Liver (tissue), 9 donors: Measurements from ENCODE around the gene RNF19B. TPM values are rescaled to one million over a fixed set of nuclear protein-coding genes. Genes with fewer than 3 reads are reported as not detected.
"Not testable (repeated sequence)": the region's sequence is repeated elsewhere in the genome, so short reads cannot be mapped to it uniquely, and the experiment has no call there.

Experiments used
- DNase-seq: peaks from one replicate; pipeline ENCODE4 v3.0.0-alpha.2; 2017; ENCODE audit warnings: low spot score
- H3K27ac ChIP-seq, 2 donors: one replicate each; pipeline ENCODE4 v1.7.0; 2013; ENCODE audit warnings: inconsistent platforms in 2 of 2, low read length in 2 of 2, control low read depth in 1 of 2, low read depth in 1 of 2, mild to moderate bottlenecking in 1 of 2
- H3K27me3 ChIP-seq, 4 donors: one replicate each; pipeline versions ENCODE4 v1.6.1 to v1.7.0; 2013; ENCODE audit warnings: low read length in 3 of 4, inconsistent platforms in 1 of 4, mild to moderate bottlenecking in 1 of 4, moderate library complexity in 1 of 4; ENCODE audit not compliant: control insufficient read depth in 4 of 4, insufficient read depth in 4 of 4
- H3K36me3 ChIP-seq, 4 donors: one replicate each; pipeline versions ENCODE4 v1.6.1 to v1.7.0; 2013; ENCODE audit warnings: low read length in 3 of 4, mild to moderate bottlenecking in 3 of 4, low read depth in 1 of 4, moderate library complexity in 1 of 4; ENCODE audit not compliant: control insufficient read depth in 4 of 4, insufficient read depth in 3 of 4
- H3K4me1 ChIP-seq, 4 donors: one replicate each; pipeline versions ENCODE4 v1.6.1 to v1.7.0; 2013; ENCODE audit warnings: low read length in 3 of 4, mild to moderate bottlenecking in 3 of 4, moderate library complexity in 1 of 4; ENCODE audit not compliant: control insufficient read depth in 4 of 4, insufficient read depth in 4 of 4
- H3K4me3 ChIP-seq, 3 donors: one replicate each; pipeline versions ENCODE4 v1.6.1 to v1.7.0; 2013; ENCODE audit warnings: low read length in 3 of 3, control low read depth in 1 of 3, low read depth in 1 of 3, mild to moderate bottlenecking in 1 of 3
- H3K9ac ChIP-seq, 2 donors: one replicate each; pipeline ENCODE4 v1.7.0; 2013; ENCODE audit warnings: low read length in 2 of 2, mild to moderate bottlenecking in 2 of 2, moderate library complexity in 2 of 2, control low read depth in 1 of 2, low read depth in 1 of 2
- H3K9me3 ChIP-seq, 4 donors: one replicate each; pipeline versions ENCODE4 v1.6.1 to v1.7.0; 2013; ENCODE audit warnings: low read length in 3 of 4; ENCODE audit not compliant: control insufficient read depth in 4 of 4
- EGR1 ChIP-seq, 2 donors: IDR thresholded peaks; 2 replicates each; pipeline ENCODE4 v1.6.1; 2016 to 2018; ENCODE audit warnings: antibody characterized with exemption in 2 of 2, low read depth in 2 of 2
- FOXA1 ChIP-seq: IDR thresholded peaks from 2 replicates; pipeline ENCODE4 v1.6.1; 2016; ENCODE audit warnings: antibody characterized with exemption
- FOXA2 ChIP-seq: IDR thresholded peaks from 2 replicates; pipeline ENCODE4 v1.6.1; 2016; ENCODE audit warnings: antibody characterized with exemption
- HNF4A ChIP-seq, 2 donors: conservative IDR thresholded peaks; 2 replicates each; pipeline ENCODE4 v1.6.1; 2016; ENCODE audit warnings: antibody characterized with exemption in 2 of 2, mild to moderate bottlenecking in 2 of 2
- JUND ChIP-seq, 2 donors: IDR thresholded peaks; 2 replicates each; pipeline ENCODE4 v1.6.1; 2016; ENCODE audit warnings: antibody characterized with exemption in 2 of 2
- NR2F2 ChIP-seq: IDR thresholded peaks from 2 replicates; pipeline ENCODE4 v1.6.1; 2016; ENCODE audit warnings: antibody characterized with exemption
- RAD21 ChIP-seq, 2 donors: IDR thresholded peaks; 2 replicates each; pipeline ENCODE4 v1.6.1; 2016; ENCODE audit warnings: antibody characterized with exemption in 2 of 2, mild to moderate bottlenecking in 2 of 2
- RXRA ChIP-seq, 2 donors: IDR thresholded peaks; 2 replicates each; pipeline ENCODE4 v1.6.1; 2017 to 2018; ENCODE audit warnings: antibody characterized with exemption in 2 of 2, mild to moderate bottlenecking in 1 of 2
- SP1 ChIP-seq: IDR thresholded peaks from 2 replicates; pipeline ENCODE4 v1.6.1; 2018; ENCODE audit warnings: antibody characterized with exemption, mild to moderate bottlenecking
- TAF1 ChIP-seq: conservative IDR thresholded peaks from 2 replicates; pipeline ENCODE4 v1.6.1; 2016; ENCODE audit warnings: antibody characterized with exemption, mild to moderate bottlenecking
- WGBS: extraction: QIAGEN DNeasy Blood & Tissue Kit; methylation state at CpG from one replicate; pipeline ENCODE4 v1.1.7; 2013; 5-methylcytosine and 5-hydroxymethylcytosine counted together
- polyA plus RNA-seq, 2 donors: library from polyadenylated mRNA; stranded (reverse) in 1 of 2; unstranded in 1 of 2; fragments of 200-250 nt in 1 of 2; fragments of >200 nt in 1 of 2; fragmentation: Nextera tagmentation in 1 of 2; extraction: Ambion mirVana in 1 of 2; gene quantifications; one replicate each; pipeline versions ENCODE4 v1.2.1 to v1.2.3, GENCODE V29; 2013 to 2015
- total RNA-seq, 2 donors: library from RNA; depleted of rRNA; stranded (reverse); fragments of >200 nt; gene quantifications; one replicate each; pipeline ENCODE4 v1.2.3, GENCODE V29; 2014
- TF ChIP-seq, protein P1 (sequence below): IDR thresholded peaks from 2 replicates; pipeline ENCODE4 v1.6.1; 2016; ENCODE audit warnings: antibody characterized with exemption
- TF ChIP-seq, protein P2 (sequence below): fragments of 150-350 bp; IDR thresholded peaks from 2 replicates; pipeline ENCODE4 v1.5.1; 2017; ENCODE audit warnings: improper control_type of control experiment, low read depth, low read length; ENCODE audit not compliant: missing input control
- TF ChIP-seq, protein P3 (sequence below): IDR thresholded peaks from 2 replicates; pipeline ENCODE4 v1.6.1; 2016; ENCODE audit warnings: antibody characterized with exemption
- TF ChIP-seq, protein P4 (sequence below): IDR thresholded peaks from 2 replicates; pipeline ENCODE4 v1.6.1; 2016; ENCODE audit warnings: antibody characterized with exemption
- donor health status: healthy.
- donor health status: healthy.
- donor health status: healthy.
- donor health status: healthy.
- donor health status: healthy.

The RNF19B gene
- total and polyA plus RNA-seq, 4 donors, result 2.2 to 8.3 (median 5.0) TPM

DNA sequence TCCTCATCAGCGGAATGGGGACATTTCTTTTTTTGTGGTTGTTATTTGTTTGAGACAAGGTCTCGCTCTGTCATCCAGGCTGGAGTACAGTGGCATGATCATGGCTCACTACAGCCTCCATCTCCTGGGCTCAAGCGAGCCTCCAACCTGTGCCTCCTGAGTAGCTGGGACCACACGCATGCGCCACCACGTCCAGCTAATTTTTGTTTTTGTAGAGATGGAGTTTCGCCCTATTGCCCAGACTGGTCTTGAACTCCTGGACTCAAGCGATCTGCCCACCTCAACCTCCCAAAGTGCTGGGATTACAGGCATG lies 28.7 kb upstream of the RNF19B start:
- not testable (repeated sequence) for H3K9me3 ChIP-seq, H3K9ac ChIP-seq, H3K27me3 ChIP-seq, H3K36me3 ChIP-seq, H3K4me1 ChIP-seq, H3K4me3 ChIP-seq, DNase-seq
- H3K27ac ChIP-seq, result peak overlapping the region; percentile 16 to 59
- WGBS, result 96% methylated on average over 8 of the region's 8 CpGs

DNA sequence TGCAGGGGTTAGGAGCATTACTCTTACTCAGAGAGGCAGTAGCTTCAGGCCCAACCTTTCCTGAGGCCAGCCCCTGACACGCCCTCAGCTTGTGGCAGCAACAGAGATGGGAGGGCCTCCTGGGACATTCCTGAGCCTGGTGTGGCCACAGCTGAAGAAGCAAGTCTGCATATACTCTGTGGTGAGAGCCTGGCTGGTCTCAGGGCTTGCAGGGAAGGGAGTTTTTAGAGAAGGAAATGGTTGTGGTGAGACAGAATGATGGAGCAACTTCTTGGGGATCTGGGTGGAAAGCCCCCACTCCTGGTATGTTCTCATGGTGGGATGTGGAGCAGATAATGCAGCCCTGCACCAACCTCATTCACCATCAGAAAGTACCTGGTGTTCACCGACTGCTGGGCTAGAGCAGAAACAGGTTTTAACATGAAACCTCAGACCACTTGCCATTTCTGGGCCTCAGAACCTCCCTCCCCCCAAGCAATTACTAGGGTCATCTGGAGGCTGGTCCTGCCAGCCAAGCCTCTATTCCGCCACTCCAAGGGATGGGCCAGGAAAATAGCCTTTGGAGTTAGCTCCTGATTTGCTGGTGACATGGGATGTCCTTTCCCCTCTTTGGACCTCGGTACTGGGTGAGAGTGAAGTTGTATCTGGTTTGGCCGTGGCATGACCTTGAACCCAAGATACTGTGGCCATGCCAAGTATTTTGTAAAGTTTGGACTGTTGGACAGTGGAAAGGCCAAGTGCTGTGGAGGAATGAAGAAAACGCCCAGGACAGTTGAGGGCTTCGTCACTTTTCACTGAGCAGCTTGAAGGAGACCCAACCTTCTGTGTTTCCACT lies 28.1 kb upstream of the RNF19B start:
- Histone ChIP-seq H3K9me3 (no peaks in the 10 kb centered on the region), H3K36me3 (no peaks in the 10 kb centered on the region), H3K9ac (no peak overlapping the region), H3K4me1 (peaks cover 0 to 8% (median 5%) of the 10 kb centered on the region in 4 donors), H3K4me3 (no peak overlapping the region), H3K27ac (peak overlapping the region; percentile 21 to 59), H3K27me3 (no peaks in the 10 kb centered on the region)
- TF ChIP-seq EGR1 (IDR thresholded peaks at IDR 0.05; ENCODE audit: low read depth in 2 of 2), result no peak
- TF ChIP-seq RAD21 (IDR thresholded peaks at IDR 0.05), result no peak
- TF ChIP-seq FOXA2, result no peak
- TF ChIP-seq SP1, result no peak
- no peak for TF ChIP-seq FOXA1
- TF ChIP-seq, protein P1, sequence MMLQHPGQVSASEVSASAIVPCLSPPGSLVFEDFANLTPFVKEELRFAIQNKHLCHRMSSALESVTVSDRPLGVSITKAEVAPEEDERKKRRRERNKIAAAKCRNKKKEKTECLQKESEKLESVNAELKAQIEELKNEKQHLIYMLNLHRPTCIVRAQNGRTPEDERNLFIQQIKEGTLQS, result no peak
- TF ChIP-seq, protein P2, sequence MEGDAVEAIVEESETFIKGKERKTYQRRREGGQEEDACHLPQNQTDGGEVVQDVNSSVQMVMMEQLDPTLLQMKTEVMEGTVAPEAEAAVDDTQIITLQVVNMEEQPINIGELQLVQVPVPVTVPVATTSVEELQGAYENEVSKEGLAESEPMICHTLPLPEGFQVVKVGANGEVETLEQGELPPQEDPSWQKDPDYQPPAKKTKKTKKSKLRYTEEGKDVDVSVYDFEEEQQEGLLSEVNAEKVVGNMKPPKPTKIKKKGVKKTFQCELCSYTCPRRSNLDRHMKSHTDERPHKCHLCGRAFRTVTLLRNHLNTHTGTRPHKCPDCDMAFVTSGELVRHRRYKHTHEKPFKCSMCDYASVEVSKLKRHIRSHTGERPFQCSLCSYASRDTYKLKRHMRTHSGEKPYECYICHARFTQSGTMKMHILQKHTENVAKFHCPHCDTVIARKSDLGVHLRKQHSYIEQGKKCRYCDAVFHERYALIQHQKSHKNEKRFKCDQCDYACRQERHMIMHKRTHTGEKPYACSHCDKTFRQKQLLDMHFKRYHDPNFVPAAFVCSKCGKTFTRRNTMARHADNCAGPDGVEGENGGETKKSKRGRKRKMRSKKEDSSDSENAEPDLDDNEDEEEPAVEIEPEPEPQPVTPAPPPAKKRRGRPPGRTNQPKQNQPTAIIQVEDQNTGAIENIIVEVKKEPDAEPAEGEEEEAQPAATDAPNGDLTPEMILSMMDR, result no peak
- TF ChIP-seq, protein P3, sequence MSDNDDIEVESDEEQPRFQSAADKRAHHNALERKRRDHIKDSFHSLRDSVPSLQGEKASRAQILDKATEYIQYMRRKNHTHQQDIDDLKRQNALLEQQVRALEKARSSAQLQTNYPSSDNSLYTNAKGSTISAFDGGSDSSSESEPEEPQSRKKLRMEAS, result no peak
- TF ChIP-seq JUND (IDR thresholded peaks at IDR 0.05), result no peak
- TF ChIP-seq RXRA (IDR thresholded peaks at IDR 0.05), result peak; percentile 66 to 74
- TF ChIP-seq, protein P4, sequence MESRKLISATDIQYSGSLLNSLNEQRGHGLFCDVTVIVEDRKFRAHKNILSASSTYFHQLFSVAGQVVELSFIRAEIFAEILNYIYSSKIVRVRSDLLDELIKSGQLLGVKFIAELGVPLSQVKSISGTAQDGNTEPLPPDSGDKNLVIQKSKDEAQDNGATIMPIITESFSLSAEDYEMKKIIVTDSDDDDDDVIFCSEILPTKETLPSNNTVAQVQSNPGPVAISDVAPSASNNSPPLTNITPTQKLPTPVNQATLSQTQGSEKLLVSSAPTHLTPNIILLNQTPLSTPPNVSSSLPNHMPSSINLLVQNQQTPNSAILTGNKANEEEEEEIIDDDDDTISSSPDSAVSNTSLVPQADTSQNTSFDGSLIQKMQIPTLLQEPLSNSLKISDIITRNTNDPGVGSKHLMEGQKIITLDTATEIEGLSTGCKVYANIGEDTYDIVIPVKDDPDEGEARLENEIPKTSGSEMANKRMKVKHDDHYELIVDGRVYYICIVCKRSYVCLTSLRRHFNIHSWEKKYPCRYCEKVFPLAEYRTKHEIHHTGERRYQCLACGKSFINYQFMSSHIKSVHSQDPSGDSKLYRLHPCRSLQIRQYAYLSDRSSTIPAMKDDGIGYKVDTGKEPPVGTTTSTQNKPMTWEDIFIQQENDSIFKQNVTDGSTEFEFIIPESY, result no peak
- no peak for TF ChIP-seq NR2F2
- TF ChIP-seq HNF4A (conservative IDR thresholded peaks at IDR 0.05), result peak; percentile 69 to 74
- no peak for DNase-seq
- WGBS, result 48% methylated on average over 7 of the region's 7 CpGs

DNA sequence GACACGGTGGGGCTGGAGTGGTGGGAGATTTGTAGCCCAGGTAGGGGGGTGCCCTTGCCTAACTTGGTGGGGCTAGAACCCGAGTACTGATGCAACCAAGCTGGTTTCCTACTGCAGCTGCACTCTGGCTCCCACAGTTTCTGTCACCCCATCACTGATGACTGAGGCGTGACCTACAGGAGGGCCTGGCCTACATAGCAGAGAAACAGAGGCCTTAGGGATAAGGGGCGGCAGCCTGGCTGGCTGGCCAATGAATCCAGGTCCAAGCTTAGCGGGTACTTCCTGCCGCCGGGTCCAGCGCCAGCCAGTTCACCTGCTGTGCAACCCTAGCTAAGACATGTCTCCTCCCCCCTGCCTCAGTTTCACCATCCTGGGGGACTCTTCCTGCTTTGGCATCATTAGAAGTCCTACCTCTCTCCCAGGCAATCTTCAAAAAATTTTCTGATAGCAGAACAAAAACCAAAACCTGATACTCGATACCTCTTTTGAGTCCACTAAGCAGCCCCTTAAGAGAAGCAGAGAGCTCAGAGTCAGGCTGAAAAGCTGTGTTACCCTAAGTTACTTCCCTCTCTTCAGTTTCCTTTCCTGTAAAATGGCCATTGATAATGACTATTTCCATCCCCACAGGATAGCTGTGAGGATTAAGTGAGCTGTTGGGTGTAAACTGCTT lies 27.3 kb upstream of the RNF19B start:
- no peak overlapping the region for H3K9ac ChIP-seq
- TF ChIP-seq SP1 (no peak), RAD21 (IDR thresholded peaks at IDR 0.05) (no peak), NR2F2 (no peak), FOXA1 (no peak), TAF1 (no peak)
- TF ChIP-seq, protein P4, result no peak
- H3K4me1 ChIP-seq, result peaks cover 0 to 8% (median 5%) of the 10 kb centered on the region in 4 donors
- DNase-seq, result no peak
- H3K27ac ChIP-seq, result peak overlapping the region; percentile 21 to 59
- no peaks in the 10 kb centered on the region for H3K9me3 ChIP-seq
- WGBS, result 80% methylated on average over 9 of the region's 9 CpGs
- no peaks in the 10 kb centered on the region for H3K27me3 ChIP-seq
- H3K36me3 ChIP-seq, result no peaks in the 10 kb centered on the region
- no peak overlapping the region for H3K4me3 ChIP-seq
